Activated CD4-positive, CD25-positive, alpha-beta regulatory T cell treated with anti-CD3 and anti-CD28 coated beads, Interleukin-2, amount 50 U/mL, for 72 hours (primary cell): ENCODE results near the gene METTL22.

ENCODE experiments used
- DNase-seq: peaks from one replicate; pipeline ENCODE4 v3.0.0; 2021

Gene METTL22

DNA sequence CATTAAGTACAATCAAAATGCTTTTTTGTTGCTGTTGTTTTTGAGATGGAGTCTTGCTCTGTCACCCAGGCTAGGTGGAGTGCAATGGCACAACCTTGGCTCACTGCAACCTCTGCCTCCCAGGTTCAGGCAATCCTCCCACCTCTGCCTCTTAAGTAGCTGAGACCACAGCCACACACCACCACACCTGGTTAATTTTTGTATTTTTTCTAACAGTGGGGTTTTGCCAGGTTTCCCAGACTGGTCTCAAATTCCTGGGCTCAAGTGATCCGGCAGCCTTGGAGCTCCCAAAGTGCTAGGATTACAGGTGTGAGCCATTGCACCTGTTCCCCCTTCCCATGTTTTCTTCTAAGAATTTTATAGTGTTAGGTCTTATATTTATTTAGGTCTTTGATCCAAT, 48.0 kb downstream of the METTL22 start:
- no peak for DNase-seq

DNA sequence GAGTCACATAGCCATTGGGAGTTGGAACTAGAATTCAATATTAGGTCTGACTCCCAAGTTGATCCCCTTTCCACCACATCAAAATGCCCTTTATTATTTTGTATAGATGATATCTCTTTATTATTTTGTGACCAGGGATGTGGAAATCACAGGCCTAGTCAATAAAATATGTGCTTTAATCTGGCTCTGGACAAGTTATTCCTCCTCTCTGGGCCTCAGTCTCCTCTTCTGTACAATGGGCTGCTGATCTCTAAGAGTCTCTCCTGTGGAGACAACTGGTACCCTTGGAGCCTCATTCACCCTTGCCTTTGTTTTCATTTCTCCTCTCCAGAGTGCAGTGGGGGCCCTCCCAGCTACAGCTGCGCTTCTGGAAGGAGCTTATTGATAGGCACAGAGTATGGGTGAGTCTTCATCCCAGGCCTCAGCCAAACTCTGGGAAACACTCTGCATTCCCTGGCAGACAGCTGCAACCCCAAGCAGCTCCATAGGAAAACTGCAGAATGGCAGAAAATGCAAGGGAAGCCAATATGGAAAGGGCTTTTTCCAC, 48.6 kb downstream of the METTL22 start:
- no peak for DNase-seq

DNA sequence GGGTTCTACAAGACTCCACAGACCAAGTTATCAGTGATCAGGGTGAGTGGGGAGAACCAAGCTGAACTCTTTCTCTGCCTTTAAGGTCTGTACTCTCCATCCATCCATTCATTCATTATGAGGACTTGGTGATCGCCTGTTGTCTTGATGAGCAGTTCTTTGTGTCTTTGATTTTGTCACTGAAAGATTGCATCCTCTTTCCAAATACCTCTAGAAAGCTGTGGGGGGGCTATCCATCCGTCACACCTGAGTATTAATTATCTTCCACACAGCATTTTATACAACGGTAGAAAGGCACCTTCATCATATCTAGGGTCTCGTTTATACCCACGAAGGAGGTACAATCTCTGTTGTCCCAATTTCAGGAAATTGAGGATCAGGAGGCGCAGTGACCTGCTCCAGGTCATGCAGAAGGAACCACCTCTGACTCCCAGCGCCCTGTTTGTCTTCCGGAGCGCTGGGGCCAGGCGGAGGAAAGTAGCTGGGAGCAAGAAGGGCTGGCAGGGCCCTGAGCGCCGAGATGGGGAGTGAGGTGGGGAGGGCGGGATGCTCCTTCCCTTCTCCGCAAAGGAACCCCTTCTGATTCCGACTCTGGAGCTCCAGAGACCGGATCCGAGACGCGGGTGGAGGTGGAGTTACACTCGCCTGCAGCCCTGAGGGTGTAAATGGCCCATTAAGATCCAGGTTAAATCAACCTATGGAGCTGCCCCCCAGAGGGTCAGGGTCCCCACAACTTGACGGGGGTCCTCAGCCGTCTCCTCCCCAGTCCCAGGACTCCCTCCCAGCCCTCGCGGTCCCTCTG, 52.3 kb downstream of the METTL22 start:
- no peak for DNase-seq

DNA sequence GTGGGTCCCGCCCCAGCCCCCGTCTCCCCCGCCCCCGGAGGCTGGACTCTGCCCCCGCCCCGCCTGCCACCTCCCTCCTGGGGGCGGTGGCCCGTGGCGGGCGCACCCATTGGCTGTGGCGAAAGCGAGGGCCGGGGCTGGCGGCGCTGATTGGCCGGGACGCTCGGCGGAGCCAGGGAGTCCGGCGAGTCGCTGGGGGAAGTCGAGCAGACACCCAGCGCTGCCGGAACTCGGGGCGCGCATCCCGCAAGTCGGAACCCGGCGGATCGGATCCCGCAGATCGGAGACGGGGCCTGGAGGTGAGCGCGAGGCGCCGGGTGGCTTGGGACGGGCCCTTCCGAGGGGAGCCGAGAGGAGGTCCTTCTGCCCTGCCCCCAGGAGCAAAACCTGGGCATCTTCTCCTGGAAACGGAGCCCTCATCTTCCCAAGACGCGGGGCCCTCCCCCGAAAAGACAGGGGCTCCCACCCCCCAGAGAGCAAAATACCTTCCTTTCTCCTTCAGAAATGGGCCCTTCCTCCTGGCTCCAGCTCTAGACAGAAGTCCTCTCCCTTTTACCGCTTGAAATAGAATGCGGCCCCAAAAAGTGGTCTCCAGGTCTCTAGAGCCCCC, 53.0 kb downstream of the METTL22 start, which contains the start of gene ABAT:
TSS of gene ABAT (plus strand) at position 205 of the 610 bp plus-strand sequence. CDS start 61,123 bp downstream, outside the sequence.
- peak; percentile 90 for DNase-seq

DNA sequence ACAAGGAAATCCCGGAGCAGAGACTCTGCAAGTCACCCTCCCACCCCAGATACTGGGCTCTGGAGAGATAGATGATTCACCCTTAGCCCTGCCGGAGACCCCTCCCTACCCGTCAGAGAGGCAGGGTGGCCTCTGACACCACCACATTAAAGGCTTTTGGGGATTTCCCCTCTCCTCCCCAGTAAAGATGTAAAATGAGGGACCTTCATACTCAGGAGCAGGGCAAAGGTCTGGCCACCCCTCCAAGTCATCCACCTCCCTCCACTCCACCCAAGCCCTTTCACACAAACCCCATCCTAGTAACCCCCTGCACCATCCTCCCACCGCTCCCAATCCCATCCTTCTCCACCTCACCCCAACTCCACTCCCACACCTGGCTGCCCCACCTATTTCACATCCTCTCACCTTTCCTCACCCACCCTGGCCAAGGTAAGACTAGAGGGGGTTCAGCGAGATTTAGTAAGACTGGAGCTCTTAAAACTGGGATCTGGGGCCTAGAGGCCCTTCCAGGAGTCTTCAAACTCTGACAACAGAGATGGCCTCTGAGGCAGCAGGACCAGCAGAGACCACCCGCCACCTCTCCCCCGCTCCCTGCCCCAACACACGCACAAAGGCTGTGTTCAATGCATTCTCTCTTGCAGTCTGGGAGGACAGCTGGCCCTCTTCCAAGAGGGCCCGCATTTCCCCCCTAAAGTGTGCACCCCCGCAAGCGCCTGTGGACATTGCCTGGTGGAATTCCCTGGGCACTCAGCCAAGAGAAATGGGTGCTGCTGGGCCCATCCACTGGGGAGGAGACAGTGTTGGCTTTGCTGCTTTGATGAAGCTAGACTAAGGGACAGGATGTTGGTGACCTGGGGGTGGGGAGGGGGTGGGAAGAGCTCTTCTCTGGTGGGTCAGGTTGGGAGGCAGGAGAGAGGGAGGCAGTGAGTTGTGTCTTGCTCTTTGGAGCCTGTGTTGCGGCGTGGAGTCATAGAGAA, 54.0 kb downstream of the METTL22 start:
- DNase-seq, result peak; percentile 46

DNA sequence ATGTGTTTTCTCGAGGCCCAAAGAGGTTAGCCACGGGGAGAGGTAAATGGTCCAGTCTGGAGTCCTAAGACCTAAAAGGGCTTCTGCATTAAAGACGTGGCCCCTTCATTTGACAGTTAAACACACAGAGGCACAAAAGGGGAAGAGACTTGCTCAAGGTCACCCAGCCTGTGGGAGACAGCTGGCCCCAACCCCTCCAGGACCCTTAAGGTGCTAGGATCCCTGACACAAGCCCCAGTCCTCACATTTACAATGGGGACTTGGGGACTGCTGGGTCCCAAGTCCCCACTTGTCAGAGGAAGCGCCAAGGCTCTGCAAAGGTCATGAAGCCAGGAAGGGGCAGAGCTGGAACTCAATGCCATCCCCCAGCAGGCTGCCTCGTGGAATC, 54.7 kb downstream of the METTL22 start:
- DNase-seq, result no peak

DNA sequence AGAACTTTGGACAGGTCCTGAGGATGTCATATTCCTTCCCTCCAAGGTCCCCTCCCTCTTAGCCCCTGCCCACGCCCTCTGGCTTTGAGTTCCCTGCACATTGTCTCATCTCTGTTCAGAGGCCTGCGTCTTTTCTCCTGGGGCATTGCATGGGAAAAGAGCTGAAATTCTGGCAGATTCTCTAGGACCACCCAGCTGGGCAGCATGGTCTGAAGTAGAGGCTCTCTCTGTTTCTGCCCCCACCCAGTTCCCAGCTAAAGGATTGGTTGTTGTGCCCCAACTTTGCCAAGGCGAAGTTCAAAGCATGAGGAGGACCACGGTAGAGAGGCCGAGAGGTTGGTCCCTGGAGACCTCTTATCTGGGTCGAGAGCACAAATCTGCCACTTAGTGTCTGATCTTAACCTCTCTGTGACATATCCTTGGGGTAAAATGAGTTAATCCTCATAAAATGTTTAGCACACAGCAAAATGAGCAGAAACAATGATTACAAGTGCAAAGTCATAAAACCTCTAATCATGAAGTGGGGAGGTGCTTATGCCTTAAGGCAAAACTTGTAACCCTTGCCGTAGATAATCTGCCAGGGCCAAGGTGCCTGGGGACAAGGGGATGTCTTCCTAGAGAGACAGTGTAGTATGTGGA, 55.4 kb downstream of the METTL22 start:
- no peak for DNase-seq

DNA sequence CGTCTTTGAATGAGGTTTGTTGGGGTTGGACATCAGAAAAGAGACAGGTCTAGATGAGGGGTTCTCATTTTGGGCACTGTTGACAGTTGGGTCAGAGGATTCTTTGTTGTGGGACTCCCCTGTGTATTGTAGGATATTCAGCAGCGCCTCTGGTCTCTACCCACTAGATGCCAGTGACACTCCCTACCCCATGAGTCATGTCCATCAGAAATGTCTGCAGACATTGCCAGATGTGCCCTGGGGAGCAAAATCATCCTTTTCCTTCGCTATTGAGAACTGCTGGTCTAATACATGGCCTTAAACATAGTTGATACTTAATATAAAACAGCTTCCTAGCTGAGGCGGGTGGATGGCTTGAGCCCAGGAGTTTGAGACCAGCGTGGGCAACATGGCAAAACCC, 56.0 kb downstream of the METTL22 start:
- no peak for DNase-seq

DNA sequence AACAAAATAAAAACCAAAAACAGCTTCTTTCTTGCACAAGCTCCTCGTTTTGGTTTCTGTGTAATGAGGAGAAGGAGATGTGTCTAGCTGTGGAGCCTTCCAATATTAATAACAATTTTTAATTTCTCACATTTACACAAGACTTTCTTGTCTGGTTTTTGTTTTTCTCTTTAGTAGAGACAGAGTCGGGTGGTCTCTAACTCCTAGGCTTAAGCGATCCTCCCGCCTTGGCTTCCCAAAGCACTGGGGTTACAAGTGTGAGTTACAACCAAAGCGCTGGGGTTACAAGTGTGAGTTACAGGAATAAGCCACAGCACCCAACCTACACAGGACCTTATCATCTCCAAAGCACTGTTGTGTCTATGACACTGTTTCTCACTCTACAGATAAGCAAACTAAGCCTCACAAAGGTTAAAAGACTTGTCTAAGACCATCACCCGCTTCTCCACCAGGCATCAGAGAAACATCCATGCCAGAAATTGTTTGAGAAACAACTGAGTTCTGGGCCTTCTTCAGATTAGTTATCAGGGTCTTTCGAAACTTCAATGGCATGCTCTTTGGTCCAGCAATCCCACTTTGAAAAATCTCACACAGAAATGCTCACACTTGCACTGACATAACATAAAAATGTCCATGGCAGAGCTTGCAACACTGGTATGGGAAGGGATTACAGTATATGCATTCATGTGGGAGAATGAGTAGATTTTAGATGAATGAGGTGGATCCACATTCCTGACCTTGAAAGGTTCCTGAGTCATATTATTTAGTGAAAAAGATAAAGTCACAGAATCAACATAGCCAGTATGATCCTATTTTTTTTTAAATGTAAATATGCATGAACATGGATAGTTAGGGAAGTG, 56.8 kb downstream of the METTL22 start:
- no peak for DNase-seq

DNA sequence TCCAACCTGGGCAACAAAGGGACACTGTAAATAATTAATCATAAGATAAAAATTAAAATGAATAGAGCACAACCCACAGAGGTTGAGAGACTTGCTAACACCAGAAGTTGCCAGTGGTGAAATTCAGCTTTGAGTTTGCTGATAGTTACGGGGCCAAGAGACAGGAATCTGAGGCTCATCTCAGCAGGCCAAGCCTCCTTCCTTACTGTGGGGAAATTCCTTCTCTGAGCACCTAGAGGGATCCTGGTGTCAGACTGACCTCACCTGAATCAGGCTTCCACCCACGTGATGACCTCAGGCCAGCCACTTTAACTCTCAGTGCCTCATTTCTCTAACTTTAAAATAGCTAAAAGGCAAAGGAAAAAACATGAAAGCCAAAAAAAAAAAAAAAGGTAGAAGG, 57.7 kb downstream of the METTL22 start:
- DNase-seq, result no peak

DNA sequence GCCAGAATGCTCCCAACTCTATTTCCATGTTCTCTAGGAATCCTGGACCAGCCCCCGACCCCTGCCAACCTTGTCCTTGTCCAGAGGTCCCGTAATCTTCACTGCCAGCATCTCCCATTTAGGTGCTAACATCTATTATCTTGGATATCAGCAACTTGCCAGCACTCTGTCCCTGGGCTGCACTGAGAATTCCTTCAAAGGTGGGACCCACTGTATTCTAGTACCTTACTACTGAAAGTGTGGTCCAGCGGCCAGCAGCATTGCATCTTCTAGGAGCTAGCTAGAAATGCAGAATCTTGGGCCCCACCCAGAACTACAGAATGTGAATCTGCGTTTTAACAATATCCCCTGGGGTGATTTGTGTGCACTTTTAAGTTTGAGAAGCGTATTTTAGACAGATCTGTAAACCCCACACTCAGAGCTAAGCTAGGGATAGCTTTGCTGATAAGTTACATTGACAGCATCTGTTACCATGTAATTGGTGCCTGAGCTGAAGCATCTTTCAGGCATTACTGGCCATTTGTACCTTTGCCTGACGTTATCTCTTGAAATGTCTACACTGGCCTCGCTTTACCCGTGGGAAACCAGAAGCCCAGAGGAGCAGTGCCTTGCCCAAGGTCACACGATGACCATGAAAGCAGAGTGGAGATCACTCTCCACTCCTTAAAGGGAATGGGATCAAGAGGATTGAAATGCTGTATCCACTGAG, 61.2 kb downstream of the METTL22 start:
- no peak for DNase-seq

DNA sequence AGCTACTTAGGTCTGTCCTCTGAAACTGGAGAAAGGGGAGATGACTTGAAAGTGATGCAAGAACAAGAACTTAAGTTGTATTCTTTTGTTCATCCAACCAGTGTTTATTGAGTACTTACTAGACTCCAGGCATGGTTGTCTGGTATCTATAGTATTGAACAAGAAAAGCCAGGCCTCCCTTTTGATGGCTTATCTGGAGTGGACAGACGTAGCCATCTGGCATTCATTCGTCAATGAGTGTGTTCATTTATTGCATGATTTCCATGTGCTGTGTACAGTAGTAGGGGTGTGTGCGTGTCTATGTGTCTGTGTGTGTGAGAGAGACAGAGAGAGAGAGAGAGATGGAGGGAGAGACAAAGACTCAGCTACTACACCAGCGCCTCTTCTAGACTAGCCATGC, 62.1 kb downstream of the METTL22 start:
- no peak for DNase-seq

DNA sequence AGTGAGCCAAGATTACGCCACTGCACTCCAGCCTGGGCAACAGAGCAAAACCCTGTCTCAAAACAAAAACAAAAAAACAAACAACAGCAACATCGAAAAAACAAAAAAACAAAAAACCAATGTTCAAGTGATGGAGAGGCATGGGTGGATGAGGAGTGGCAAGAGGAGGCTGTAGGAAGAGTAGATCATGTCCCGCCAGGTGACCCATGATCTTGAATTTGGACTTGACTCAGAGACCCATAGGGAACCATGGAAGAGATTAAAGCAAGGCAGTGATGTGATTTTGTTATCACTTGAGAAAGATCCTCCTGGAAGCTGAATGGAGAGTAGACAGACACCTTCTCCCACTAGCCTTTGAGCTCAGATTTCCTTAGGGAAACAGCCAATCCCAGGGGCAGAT, 64.1 kb downstream of the METTL22 start:
- DNase-seq, result no peak

DNA sequence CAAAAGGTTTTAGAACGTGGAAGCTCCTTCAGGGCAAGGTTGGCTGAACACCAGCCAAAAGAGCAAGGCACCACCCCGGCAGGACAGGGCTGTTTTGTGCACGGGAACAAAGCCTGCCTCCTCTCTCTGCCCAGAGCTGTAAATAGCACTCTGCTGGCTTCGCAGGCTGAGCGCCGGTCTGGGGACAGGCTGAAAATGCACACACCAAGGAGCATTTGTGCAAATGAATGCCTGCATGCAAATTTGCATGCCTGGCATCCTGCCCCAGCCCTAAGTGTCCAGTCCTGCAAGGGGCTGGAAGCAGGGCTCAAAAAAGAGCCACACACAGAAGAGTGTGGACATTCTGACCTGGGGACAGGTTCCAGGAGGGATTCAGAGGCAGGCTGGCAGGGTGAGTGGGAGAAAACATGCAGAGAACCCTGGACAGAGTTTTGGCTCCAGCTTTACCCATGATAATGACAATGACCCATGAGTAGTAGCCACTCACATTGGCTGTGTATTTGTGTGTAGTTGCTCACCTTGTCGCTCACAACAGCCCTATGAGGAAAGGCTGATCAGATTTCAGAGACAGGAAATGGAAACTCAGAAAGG, 64.6 kb downstream of the METTL22 start:
- DNase-seq, result no peak

DNA sequence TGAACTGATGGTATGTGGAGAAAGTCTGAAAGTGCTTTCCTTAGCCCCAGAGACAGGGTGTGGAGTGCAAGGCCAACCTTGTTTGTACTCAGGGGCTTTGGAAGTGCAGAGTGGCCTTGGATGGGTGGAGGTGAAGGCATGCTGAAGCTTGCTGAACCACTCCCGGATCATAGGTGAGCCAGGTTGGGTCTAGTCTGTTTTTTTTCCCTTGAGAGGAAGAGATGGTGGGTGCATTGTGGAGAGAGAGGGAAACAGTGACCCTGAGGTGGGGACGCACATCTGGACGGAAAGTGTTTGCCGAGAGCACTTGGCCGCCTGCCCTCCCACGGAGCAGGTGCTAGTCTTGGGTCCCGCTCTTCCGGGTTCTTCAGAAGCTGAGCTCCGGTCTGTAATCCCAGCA, 65.4 kb downstream of the METTL22 start:
- DNase-seq, result no peak

DNA sequence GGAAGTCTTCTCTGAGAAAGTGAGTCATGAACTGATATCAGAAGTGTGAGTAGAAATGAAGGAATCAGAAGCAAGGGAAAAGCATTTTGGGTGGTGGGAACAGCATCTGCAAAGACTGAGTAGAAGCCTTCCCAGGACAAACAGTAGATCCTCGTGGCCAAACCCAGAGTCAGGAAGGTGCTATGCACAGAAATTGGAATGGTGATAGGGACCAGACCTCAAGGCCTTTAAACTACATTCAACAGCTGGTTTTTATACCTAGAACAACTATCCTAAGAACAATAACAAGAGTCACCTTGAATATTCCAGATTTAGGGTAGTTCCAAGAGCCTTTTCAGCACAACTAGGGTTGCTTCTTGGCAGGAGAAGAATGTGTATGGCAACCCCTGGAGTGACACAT, 68.2 kb downstream of the METTL22 start:
- DNase-seq, result no peak

DNA sequence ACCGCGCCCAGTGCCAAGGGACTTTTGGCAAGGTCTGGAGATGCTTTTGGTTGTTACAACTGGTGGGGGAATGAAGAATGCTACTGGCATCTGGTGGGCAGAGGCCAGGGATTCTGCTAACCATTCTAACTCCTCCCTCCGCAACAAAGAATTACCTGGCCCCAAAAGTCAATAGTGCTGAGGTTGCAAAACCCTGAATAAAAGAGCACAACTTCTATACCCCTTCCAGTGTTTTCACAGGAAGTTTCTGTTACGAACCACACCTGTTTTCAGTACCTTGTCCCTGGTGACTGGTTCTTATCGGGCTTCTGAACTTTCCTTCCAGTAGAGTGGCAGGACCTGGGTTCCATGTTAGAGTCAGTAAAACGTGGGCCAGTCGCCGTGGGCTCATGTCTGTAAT, 70.2 kb downstream of the METTL22 start:
- DNase-seq, result no peak

DNA sequence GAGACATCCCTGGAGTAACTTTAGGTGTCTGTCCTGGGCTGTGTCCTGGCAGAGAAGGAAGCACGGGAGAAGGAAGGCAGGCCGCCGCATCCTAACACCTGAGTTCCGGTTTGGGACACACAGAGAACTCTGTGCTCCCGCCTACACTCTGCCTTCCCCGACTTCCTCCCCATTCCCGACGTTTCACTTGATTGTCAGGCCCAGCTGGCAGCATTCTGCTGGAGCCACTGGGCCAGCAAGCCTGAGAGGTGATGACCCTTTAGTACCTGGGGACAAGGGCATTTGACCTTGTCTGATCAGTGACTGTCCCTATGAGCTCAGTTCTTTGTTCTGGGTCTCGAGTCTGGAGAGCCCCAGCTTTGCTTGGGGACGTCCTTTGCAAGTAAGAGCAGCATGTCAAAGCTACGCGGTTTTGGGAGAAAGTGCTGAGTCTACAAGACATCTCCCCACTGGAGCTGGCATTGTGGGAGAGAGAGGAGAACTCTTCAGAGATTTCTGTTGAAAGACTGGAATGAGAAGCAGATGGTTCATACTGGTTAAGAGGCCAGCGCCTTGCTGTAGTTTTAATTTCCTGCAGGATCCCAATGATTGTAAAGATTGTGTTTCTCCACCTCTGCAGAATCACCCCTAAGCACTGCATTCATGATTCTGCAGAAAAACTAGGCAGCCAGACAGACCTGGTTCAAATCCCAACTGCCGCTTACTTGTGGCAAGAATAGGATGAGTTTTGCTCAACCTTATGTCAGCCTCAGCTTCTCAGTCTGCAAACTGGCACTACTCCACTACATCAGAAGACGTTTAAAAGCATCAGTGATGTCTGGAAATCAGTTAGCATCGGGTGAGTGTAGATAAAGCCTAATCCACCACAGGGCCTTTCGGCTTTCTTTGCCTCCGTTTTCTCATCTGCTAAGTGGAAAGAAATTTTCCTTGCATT, 73.6 kb downstream of the METTL22 start:
- DNase-seq, result no peak

DNA sequence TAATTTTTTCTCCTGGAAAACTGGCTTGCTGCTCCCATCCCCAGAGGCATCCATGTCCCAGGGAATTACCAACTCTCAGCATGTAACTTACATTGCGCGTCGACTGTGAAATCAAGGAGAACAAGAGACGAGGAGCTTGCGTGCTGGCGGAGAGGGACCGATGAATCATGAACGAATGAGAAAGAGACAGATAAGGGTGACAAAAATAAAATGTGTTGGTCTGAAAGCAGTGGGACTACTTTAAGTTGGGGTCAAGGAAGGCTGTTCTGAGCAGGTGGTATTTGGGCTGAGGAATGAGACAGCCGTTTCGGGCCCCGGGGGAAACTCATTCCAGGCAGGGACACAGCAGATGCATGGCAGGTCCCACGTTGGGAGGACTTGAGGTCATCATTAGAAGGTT, 75.4 kb downstream of the METTL22 start:
- DNase-seq, result no peak
